Body of pancreas (tissue), 4 donors: ENCODE measurements around the gene ADPRHL1. TPM values are rescaled to one million over a fixed set of nuclear protein-coding genes. Genes with fewer than 3 reads are reported as not detected.

Experiments
- ATAC-seq: fragments of 150-250 bp; one replicate; pipeline ENCODE4 v1.9.1; 2016
- DNase-seq, 4 donors: peaks; one replicate each; pipeline ENCODE4 v3.0.0-alpha.2; 2019
- H3K27ac ChIP-seq, 4 donors: fragments of 200-600 bp; sonication (generic); 1 replicate in 3 of 4; 2 replicates in 1 of 4; pipeline versions ENCODE4 v1.5.1 to v1.6.1; 2016 to 2019; ENCODE audit warnings: mild to moderate bottlenecking in 1 of 4, mixed read lengths in 1 of 4, moderate library complexity in 1 of 4
- H3K27me3 ChIP-seq, 2 donors: fragments of 200-600 bp; sonication (generic); one replicate each; pipeline ENCODE4 v1.6.0; 2016; ENCODE audit warnings: mild to moderate bottlenecking in 1 of 2
- H3K36me3 ChIP-seq, 2 donors: fragments of 200-600 bp; sonication (generic); replicated peaks in 1 of 2; 2 replicates each; pipeline ENCODE4 v1.5.1; 2016; ENCODE audit warnings: low read depth in 2 of 2; ENCODE audit not compliant: insufficient read depth in 1 of 2
- H3K4me1 ChIP-seq: fragments of 200-600 bp; sonication (generic); one replicate; pipeline ENCODE4 v1.6.0; 2016
- H3K4me3 ChIP-seq, 2 donors: fragments of 200-600 bp; sonication (generic); 1 replicate in 1 of 2; 2 replicates in 1 of 2; pipeline ENCODE4 v1.5.1; 2016 to 2019
- H3K9me3 ChIP-seq, 3 donors: fragments of 200-600 bp; sonication (generic); 1 replicate in 2 of 3; 2 replicates in 1 of 3; pipeline ENCODE4 v1.5.1; 2016
- POLR2A ChIP-seq, 3 donors: fragments of 450-650 bp; IDR thresholded peaks; one replicate each; pipeline ENCODE4 v1.6.1; 2016; ENCODE audit warnings: antibody characterized with exemption in 3 of 3, mild to moderate bottlenecking in 2 of 3
- WGBS, 2 donors: methylation state at CpG; one replicate each; pipeline ENCODE4 v1.1.5; 2017; 5-methylcytosine and 5-hydroxymethylcytosine counted together
- intact Hi-C: fragments of 100-400 bp; cut with DNase I; formaldehyde crosslinking; loops from one replicate; pipeline ENCODE4 v1.15.1; 2023
- total RNA-seq, 2 donors: library from RNA; depleted of rRNA; stranded (reverse); fragments of >200 nt; gene quantifications; one replicate each; pipeline ENCODE4 v1.1.0, GENCODE V29; 2016
- TF ChIP-seq, protein P1 (sequence below), 7 experiments: fragments of 450-650 bp in 4 of 7; fragments of 200-600 bp in 3 of 7; sonication (generic) in 3 of 7; IDR thresholded peaks; one replicate each; pipeline ENCODE4 v1.5.1; 2016 to 2019; ENCODE audit warnings: antibody characterized with exemption in 7 of 7

ADPRHL1 gene
- total RNA-seq, 2 donors from 2014 or later, result 6.0 to 15.8 TPM

DNA sequence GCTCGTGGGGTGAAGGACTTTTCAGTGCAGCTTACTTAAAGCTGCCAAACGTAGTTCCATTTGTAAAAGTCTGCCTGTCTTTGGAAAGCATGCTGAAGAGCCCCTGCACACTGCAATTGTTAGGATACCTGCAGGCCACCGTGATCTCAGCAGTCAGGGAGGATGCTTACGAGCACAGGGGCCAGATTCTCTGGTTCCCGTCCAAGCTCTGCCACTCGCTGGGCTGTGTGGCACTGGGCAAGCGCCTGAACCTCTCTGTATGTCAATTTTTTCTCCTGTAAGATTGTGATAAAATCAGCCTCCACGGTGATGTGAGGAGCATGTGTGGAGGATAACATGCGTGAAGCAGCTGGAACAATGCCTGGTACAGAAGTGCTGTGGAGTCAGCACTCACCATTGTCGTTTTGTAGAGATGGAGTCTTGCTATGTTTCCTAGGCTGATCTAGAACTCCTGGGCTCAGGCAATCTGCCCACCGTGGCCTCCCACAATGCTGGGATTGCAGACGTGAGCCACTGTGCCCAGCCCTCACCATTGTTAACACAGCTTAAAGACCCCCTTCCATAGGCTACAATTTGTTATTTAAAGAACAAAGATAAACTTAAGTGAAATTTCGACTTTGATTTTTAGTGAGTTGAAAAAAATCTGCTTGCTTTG, 3.5 kb downstream of the ADPRHL1 start:
- no peak overlapping the region for H3K4me3 ChIP-seq
- WGBS, 2 donors, result 71 to 82% methylated on average over 7 to 13 of the region's 13 CpGs
- H3K36me3 ChIP-seq, result no peaks in the 10 kb centered on the region
- no peaks in the 10 kb centered on the region for H3K27me3 ChIP-seq
- no peaks in the 10 kb centered on the region for H3K9me3 ChIP-seq
- no peak for DNase-seq
- H3K4me1 ChIP-seq, result peaks cover 39% of the 10 kb centered on the region
- intact Hi-C loops, result no loop called here
- H3K27ac ChIP-seq, result peak overlapping the region; percentile 88 to 98 (median 92)
- no peak for TF ChIP-seq POLR2A (IDR thresholded peaks at IDR 0.05)
- TF ChIP-seq, protein P1, sequence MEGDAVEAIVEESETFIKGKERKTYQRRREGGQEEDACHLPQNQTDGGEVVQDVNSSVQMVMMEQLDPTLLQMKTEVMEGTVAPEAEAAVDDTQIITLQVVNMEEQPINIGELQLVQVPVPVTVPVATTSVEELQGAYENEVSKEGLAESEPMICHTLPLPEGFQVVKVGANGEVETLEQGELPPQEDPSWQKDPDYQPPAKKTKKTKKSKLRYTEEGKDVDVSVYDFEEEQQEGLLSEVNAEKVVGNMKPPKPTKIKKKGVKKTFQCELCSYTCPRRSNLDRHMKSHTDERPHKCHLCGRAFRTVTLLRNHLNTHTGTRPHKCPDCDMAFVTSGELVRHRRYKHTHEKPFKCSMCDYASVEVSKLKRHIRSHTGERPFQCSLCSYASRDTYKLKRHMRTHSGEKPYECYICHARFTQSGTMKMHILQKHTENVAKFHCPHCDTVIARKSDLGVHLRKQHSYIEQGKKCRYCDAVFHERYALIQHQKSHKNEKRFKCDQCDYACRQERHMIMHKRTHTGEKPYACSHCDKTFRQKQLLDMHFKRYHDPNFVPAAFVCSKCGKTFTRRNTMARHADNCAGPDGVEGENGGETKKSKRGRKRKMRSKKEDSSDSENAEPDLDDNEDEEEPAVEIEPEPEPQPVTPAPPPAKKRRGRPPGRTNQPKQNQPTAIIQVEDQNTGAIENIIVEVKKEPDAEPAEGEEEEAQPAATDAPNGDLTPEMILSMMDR (IDR thresholded peaks at IDR 0.05), result no peak
- ATAC-seq, result no peak

DNA sequence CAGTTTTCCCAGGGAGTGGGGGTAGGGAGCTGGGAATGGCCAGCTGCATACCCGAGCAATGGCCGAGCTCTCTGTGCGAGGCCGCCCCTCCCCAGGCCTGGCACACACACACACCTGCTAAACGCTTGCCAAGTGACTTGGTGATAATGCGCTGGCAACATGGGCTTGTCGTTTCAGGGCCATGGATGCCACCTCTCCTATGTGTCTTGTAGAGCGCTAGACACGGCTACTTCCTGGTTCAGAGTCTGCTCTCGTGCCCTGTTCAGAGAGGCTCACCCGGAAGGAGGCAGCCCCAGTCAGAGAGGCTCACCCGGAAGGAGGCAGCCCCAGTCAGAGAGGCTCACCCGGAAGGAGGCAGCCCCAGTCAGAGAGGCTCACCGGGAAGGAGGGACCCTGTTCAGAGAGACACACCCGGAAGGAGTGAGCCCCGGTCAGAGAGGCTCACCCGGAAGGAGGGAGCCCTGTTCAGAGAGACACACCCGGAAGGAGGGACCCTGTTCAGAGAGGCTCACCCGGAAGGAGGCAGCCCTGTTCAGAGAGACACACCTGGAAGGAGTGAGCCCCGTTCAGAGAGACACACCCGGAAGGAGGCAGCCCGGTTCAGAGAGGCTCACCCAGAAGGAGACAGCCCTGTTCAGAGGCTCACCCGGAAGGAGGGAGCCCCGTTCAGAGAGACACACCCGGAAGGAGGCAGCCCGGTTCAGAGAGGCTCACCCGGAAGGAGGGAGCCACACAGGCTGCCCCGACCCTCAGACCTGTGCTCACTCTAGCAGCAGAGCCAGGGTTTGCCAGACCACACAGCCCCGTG, 4.2 kb downstream of the ADPRHL1 start:
- no peaks in the 10 kb centered on the region for H3K36me3 ChIP-seq
- WGBS, 2 donors, result 28 to 37% methylated on average over 10 to 29 of the region's 29 CpGs
- peak; percentile 27 to 74 (median 56) for TF ChIP-seq POLR2A (IDR thresholded peaks at IDR 0.05)
- TF ChIP-seq, protein P1 (IDR thresholded peaks at IDR 0.05), result peak in 1 of 7 experiments; percentile 4
- peak; percentile 88 to 91 (median 88) for DNase-seq
- H3K27me3 ChIP-seq, result no peaks in the 10 kb centered on the region
- intact Hi-C loops, result no loop called here
- H3K27ac ChIP-seq, result peak overlapping the region; percentile 88 to 98 (median 92)
- peak; percentile 83 for ATAC-seq
- H3K4me1 ChIP-seq, result peaks cover 46% of the 10 kb centered on the region
- no peak overlapping the region for H3K4me3 ChIP-seq
- H3K9me3 ChIP-seq, result no peaks in the 10 kb centered on the region

DNA sequence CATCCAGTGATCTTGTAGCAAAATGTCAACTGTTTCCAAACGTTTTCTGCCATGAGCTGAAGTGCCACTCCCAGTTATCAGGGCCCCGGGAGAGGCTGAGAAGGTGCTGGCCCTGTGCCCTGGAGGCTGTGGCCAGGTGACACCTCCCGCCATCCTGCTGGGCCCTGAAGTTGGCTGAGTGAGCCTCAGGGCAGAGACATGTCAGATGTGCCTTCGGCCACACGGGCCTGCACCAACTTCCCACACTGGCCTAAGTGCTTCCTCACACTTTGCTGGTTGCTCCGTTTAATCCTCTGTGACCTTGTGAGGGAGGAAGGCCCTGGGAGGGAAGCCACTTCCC, 4.8 kb downstream of the ADPRHL1 start:
- 0 to 20% methylated on average over 2 to 6 of the region's 6 CpGs for WGBS, 2 donors
- Histone ChIP-seq H3K4me1 (peaks cover 52% of the 10 kb centered on the region), H3K27ac (peak overlapping the region; percentile 88 to 98 (median 92)), H3K4me3 (no peak overlapping the region), H3K36me3 (no peaks in the 10 kb centered on the region), H3K9me3 (no peaks in the 10 kb centered on the region), H3K27me3 (no peaks in the 10 kb centered on the region)
- DNase-seq (peak; percentile 78 to 86 (median 81)), ATAC-seq (peak; percentile 59)
- intact Hi-C loops, result no loop called here
- no peak for TF ChIP-seq POLR2A (IDR thresholded peaks at IDR 0.05)
- TF ChIP-seq, protein P1 (IDR thresholded peaks at IDR 0.05), result no peak

DNA sequence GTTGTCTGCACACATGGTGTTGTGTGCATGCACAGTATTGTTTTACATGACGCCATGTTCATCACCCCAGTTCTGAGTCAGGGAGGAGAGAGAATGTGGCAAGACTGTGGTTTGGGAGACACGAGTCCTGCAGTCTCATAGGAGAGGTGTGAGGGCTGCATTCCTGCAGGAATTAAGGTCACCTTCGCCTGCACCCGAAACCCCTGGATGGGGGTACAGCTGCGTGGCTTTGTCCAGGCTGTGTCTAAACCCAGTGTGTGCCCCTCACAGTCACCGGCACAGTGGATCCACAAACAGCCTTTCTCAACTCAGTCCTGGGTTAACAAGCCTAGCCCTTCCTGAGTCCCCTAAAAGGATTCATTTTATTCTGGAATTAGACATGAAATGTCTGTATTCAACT, 5.7 kb downstream of the ADPRHL1 start:
- Histone ChIP-seq H3K4me1 (peaks cover 61% of the 10 kb centered on the region), H3K27me3 (no peaks in the 10 kb centered on the region), H3K36me3 (no peaks in the 10 kb centered on the region), H3K27ac (peak overlapping the region in 2 of 4 donors; percentile 90 to 94), H3K9me3 (no peaks in the 10 kb centered on the region), H3K4me3 (no peak overlapping the region)
- DNase-seq, result no peak
- 90 to 96% methylated on average over 4 to 6 of the region's 6 CpGs for WGBS, 2 donors
- intact Hi-C loops, result no loop called here
- no peak for ATAC-seq
- no peak for TF ChIP-seq POLR2A (IDR thresholded peaks at IDR 0.05)
- TF ChIP-seq, protein P1 (IDR thresholded peaks at IDR 0.05), result no peak
